Stomach smooth muscle (tissue), 2 donors: Measurements from ENCODE around the gene TMED7.

Experiments used
- H3K27ac ChIP-seq: one replicate; pipeline ENCODE4 v1.7.0; 2013; ENCODE audit warnings: mild to moderate bottlenecking, low read length, inconsistent platforms
- H3K27me3 ChIP-seq, 2 donors: one replicate each; pipeline ENCODE4 v1.7.0; 2013; ENCODE audit warnings: low read length in 2 of 2; ENCODE audit not compliant: insufficient read depth in 2 of 2, control insufficient read depth in 1 of 2
- H3K36me3 ChIP-seq, 2 donors: one replicate each; pipeline ENCODE4 v1.7.0; 2013; ENCODE audit warnings: low read length in 2 of 2; ENCODE audit not compliant: control insufficient read depth in 2 of 2, insufficient read depth in 2 of 2
- H3K4me1 ChIP-seq: one replicate; pipeline ENCODE4 v1.7.0; 2013; ENCODE audit warnings: low read length; ENCODE audit not compliant: control insufficient read depth, insufficient read depth
- H3K4me3 ChIP-seq, 2 donors: one replicate each; pipeline ENCODE4 v1.7.0; 2013; ENCODE audit warnings: low read length in 2 of 2
- H3K9ac ChIP-seq, 2 donors: one replicate each; pipeline ENCODE4 v1.7.0; 2013; ENCODE audit warnings: low read length in 2 of 2, mild to moderate bottlenecking in 1 of 2
- H3K9me3 ChIP-seq, 2 donors: one replicate each; pipeline ENCODE4 v1.7.0; 2013; ENCODE audit warnings: low read length in 2 of 2; ENCODE audit not compliant: control insufficient read depth in 2 of 2
- donor health status: healthy.
- donor health status: Pancreatic carcinoma.

The TMED7 gene

DNA sequence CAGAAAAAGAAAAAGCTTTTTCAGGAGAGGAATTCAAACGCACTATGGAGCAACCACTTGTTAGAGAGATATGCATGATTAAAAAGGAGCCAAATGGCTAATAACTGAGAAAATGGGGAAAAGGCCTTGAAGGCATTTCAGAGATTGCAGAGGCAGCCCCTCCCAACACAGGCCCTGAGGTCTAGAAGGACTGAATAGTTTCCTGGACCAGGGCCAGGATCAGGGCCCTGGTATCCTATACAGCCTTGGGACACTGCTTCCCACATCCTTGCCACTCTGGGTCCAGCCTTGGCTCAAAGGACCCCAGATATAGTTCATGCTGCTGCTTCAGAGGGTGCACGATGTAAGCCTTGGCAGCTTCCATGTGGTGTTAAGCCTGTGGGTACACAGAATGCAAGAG lies 60.6 kb downstream of the TMED7 start:
- Histone ChIP-seq H3K9me3 (no peaks in the 10 kb centered on the region), H3K9ac (no peak overlapping the region), H3K4me3 (no peak overlapping the region), H3K27me3 (no peaks in the 10 kb centered on the region), H3K27ac (no peak overlapping the region), H3K4me1 (no peaks in the 10 kb centered on the region), H3K36me3 (no peaks in the 10 kb centered on the region)
